ENCODE measurements around the gene BCL11A. TPM values are rescaled to one million over a fixed set of nuclear protein-coding genes. Genes with fewer than 3 reads are reported as not detected.

Gene BCL11A
- total and polyA plus RNA-seq, 2 of the 13 experiments (the other 11 are each of a cell fraction or from before 2014, with no cell fraction given) = not detected

DNA sequence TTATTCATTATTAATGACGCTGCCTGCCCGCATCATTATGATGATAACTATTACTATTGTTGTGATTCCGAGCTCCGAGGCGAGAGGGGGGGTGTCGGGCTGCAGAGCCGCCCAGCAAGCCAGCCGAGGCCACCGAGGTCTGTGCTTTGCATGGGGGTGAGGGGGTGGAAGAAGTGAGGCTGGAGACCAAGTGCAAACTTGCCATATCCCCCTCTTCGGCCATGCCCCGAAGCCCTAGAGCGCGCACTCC, 3.6 kb downstream of the BCL11A start:
- H3K79me2 ChIP-seq (ENCODE audit: insufficient read depth, low read length) = no peaks in the 10 kb centered on the region
- H4K20me1 ChIP-seq (ENCODE audit: insufficient read depth, low read length) = peaks cover 4% of the 10 kb centered on the region; the same call in 1 of the 2 replicates
- no peak overlapping the region for H3K27ac ChIP-seq (ENCODE audit: extremely low read length, insufficient read depth, low read length)
- in situ Hi-C loops (cut with HindIII; ENCODE audit: extremely low pct_ligation_motif_present, low pct_unique_long_range_greater_than_20kb) = no loop called here
- ATAC-seq = no peak
- peaks cover 19% of the 10 kb centered on the region for H3K4me1 ChIP-seq (ENCODE audit: insufficient read depth, low read length)
- intact Hi-C loops (cut with micrococcal nuclease; ENCODE audit: unreplicated experiment) = loop anchor here (5.0 kb wide), 2 partner anchors 93 to 113 kb away; no protein-coding TSS in a partner anchor
- H3K9me3 ChIP-seq (ENCODE audit: low read length) = no peaks in the 10 kb centered on the region
- peaks cover 20 to 81% of the 10 kb centered on the region in 2 experiments for H3K27me3 ChIP-seq (ENCODE audit: control insufficient read depth in 1 of 2, insufficient read depth in 2 of 2, low read length in 2 of 2)
- ChIA-PET CTCF (ENCODE audit: low intra/inter-chr PET ratio, low total read pairs) (interaction anchor here (0.5 kb wide), 1 partner anchor 73 kb away, joined by 3 read pairs; no protein-coding TSS in a partner anchor), POLR2A (no interaction called here)
- H3K4me3 ChIP-seq (replicated peaks in 1 of 3; ENCODE audit: insufficient read depth in 1 of 3, low read depth in 2 of 3, low read length in 3 of 3) = peak overlapping the region; percentile 44 to 67 (median 60)
- peak overlapping the region; percentile 82 for H3K4me2 ChIP-seq (ENCODE audit: low read depth, low read length)
- no peak for FAIRE-seq
- BruUV-seq (replicated peaks) = no TSS peak
- no peak for DNase-seq (ENCODE audit: low spot score)
- no peak overlapping the region for H2AFZ ChIP-seq (ENCODE audit: low read length)
- H3K36me3 ChIP-seq (replicated peaks in 1 of 2; ENCODE audit: control insufficient read depth in 1 of 2, insufficient read depth in 2 of 2, low read length in 2 of 2) = no peaks in the 10 kb centered on the region
- WGBS (ENCODE audit: low lambda C conversion rate) = 0% methylated on average over 4 of the region's 13 CpGs
- TF ChIP-seq MBD4 (IDR thresholded peaks at IDR 0.05; ENCODE audit: borderline replicate concordance, low read length) = no peak
- TF ChIP-seq ZNF335 (CRISPR knock-in tag; IDR thresholded peaks at IDR 0.05) = no peak
- no peak for TF ChIP-seq ZNF207 (IDR thresholded peaks at IDR 0.05; ENCODE audit: borderline replicate concordance)
- TF ChIP-seq, protein P1, sequence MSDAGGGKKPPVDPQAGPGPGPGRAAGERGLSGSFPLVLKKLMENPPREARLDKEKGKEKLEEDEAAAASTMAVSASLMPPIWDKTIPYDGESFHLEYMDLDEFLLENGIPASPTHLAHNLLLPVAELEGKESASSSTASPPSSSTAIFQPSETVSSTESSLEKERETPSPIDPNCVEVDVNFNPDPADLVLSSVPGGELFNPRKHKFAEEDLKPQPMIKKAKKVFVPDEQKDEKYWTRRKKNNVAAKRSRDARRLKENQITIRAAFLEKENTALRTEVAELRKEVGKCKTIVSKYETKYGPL (CRISPR knock-in tag; IDR thresholded peaks at IDR 0.05) = no peak
- TF ChIP-seq ZNF629 (CRISPR knock-in tag; conservative IDR thresholded peaks at IDR 0.05) = no peak
- TF ChIP-seq ZBTB14 (CRISPR knock-in tag; IDR thresholded peaks at IDR 0.05) = no peak
- 0 out of 2 replicates have a peak, but pooled peaks have one; percentile 14 for TF ChIP-seq HOXA5 (CRISPR knock-in tag; IDR thresholded peaks at IDR 0.05)
- TF ChIP-seq ZNF547 (CRISPR knock-in tag; IDR thresholded peaks at IDR 0.05) = no peak
- TF ChIP-seq, protein P2, sequence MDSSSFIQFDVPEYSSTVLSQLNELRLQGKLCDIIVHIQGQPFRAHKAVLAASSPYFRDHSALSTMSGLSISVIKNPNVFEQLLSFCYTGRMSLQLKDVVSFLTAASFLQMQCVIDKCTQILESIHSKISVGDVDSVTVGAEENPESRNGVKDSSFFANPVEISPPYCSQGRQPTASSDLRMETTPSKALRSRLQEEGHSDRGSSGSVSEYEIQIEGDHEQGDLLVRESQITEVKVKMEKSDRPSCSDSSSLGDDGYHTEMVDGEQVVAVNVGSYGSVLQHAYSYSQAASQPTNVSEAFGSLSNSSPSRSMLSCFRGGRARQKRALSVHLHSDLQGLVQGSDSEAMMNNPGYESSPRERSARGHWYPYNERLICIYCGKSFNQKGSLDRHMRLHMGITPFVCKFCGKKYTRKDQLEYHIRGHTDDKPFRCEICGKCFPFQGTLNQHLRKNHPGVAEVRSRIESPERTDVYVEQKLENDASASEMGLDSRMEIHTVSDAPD (CRISPR knock-in tag; IDR thresholded peaks at IDR 0.05) = no peak
- TF ChIP-seq ZNF556 (CRISPR knock-in tag; IDR thresholded peaks at IDR 0.05; ENCODE audit: borderline replicate concordance) = no peak
- 0 out of 2 replicates have a peak, but pooled peaks have one; percentile 1 for TF ChIP-seq MYC (CRISPR knock-in tag; IDR thresholded peaks at IDR 0.05; ENCODE audit: borderline replicate concordance)
- no peak for TF ChIP-seq HOXA9 (CRISPR knock-in tag; IDR thresholded peaks at IDR 0.05; ENCODE audit: borderline replicate concordance)
- peak; percentile 10 for TF ChIP-seq HNRNPLL (IDR thresholded peaks at IDR 0.05; ENCODE audit: low read depth, low read length, poor library complexity, severe bottlenecking)
- no peak for TF ChIP-seq ZNF616 (CRISPR knock-in tag; IDR thresholded peaks at IDR 0.05; ENCODE audit: low read depth)
- no peak overlapping the region for H3K9ac ChIP-seq (ENCODE audit: insufficient read depth, low read depth, low read length)

All from HepG2 (cell line).